CD14-positive monocyte (primary cell): ENCODE data around the gene ARHGAP40. TPM values are rescaled to one million over a fixed set of nuclear protein-coding genes. Genes with fewer than 3 reads are reported as not detected.

Experiments used
- DNase-seq, 3 donors: peaks; one replicate each; pipeline ENCODE4 v3.0.0-alpha.2; 2011 to 2022
- H2AFZ ChIP-seq: 2 replicates; pipeline ENCODE4 v1.6.0; 2012; ENCODE audit warnings: mild to moderate bottlenecking, low read depth, low read length, inconsistent platforms; ENCODE audit not compliant: insufficient read depth, poor library complexity, severe bottlenecking
- H3K27ac ChIP-seq, 2 donors: 1 replicate in 1 of 2; 2 replicates in 1 of 2; pipeline ENCODE4 v1.5.1; 2012 to 2013; ENCODE audit warnings: low read length in 2 of 2, control low read depth in 1 of 2, inconsistent platforms in 1 of 2, low read depth in 1 of 2, mild to moderate bottlenecking in 1 of 2
- H3K27me3 ChIP-seq, 2 donors: one replicate each; pipeline versions ENCODE4 v1.6.0 to v1.6.1; 2011 to 2013; ENCODE audit warnings: low read length in 2 of 2; ENCODE audit not compliant: control insufficient read depth in 2 of 2, insufficient read depth in 2 of 2
- H3K36me3 ChIP-seq, 2 donors: replicated peaks in 1 of 2; 1 replicate in 1 of 2; 2 replicates in 1 of 2; pipeline versions ENCODE4 v1.5.1 to v1.6.1; 2012 to 2013; ENCODE audit warnings: low read length in 2 of 2, control low read depth in 1 of 2, inconsistent platforms in 1 of 2, mild to moderate bottlenecking in 1 of 2; ENCODE audit not compliant: insufficient read depth in 2 of 2, control insufficient read depth in 1 of 2
- H3K4me1 ChIP-seq, 2 donors: 1 replicate in 1 of 2; 2 replicates in 1 of 2; pipeline versions ENCODE4 v1.5.1 to v1.6.1; 2012 to 2013; ENCODE audit warnings: low read length in 2 of 2, control low read depth in 1 of 2, inconsistent platforms in 1 of 2, mild to moderate bottlenecking in 1 of 2, moderate library complexity in 1 of 2; ENCODE audit not compliant: insufficient read depth in 2 of 2, control insufficient read depth in 1 of 2
- H3K4me2 ChIP-seq: replicated peaks from 2 replicates; pipeline ENCODE3; 2012; ENCODE audit warnings: low read length, moderate library complexity, mild to moderate bottlenecking; ENCODE audit not compliant: poor library complexity, severe bottlenecking; ENCODE audit errors: extremely low read depth
- H3K4me3 ChIP-seq, 3 experiments: fragments of 200-600 bp in 1 of 3; sonication (generic) in 1 of 3; replicated peaks in 1 of 3; 1 replicate in 2 of 3; 2 replicates in 1 of 3; pipeline ENCODE4 v1.5.1; 2011 to 2013; ENCODE audit warnings: low read length in 3 of 3, mild to moderate bottlenecking in 3 of 3, control low read depth in 2 of 3, low read depth in 2 of 3, inconsistent platforms in 1 of 3, moderate library complexity in 1 of 3
- H3K79me2 ChIP-seq: 2 replicates; pipeline ENCODE4 v1.6.0; 2012; ENCODE audit warnings: mild to moderate bottlenecking, control low read depth, inconsistent platforms, low read length, moderate library complexity; ENCODE audit not compliant: insufficient read depth
- H3K9ac ChIP-seq: 2 replicates; pipeline ENCODE4 v1.6.0; 2017; ENCODE audit warnings: low read length, mild to moderate bottlenecking; ENCODE audit not compliant: insufficient read depth, poor library complexity, severe bottlenecking
- H3K9me3 ChIP-seq, 2 donors: replicated peaks in 1 of 2; 1 replicate in 1 of 2; 2 replicates in 1 of 2; pipeline versions ENCODE4 v1.5.1 to v1.6.1; 2012 to 2013; ENCODE audit warnings: low read length in 2 of 2, control low read depth in 1 of 2; ENCODE audit not compliant: control insufficient read depth in 1 of 2, insufficient read depth in 1 of 2
- H4K20me1 ChIP-seq: 2 replicates; pipeline ENCODE4 v1.6.0; 2012; ENCODE audit warnings: mild to moderate bottlenecking, low read length, control low read depth, moderate library complexity; ENCODE audit not compliant: insufficient read depth
- H3K27ac Mint-ChIP-seq, 7 donors: one replicate each; pipeline ENCODE4 v1.8.0; 2020; ENCODE audit warnings: mild to moderate bottlenecking in 7 of 7, mixed read lengths in 7 of 7, moderate library complexity in 6 of 7, inconsistent platforms in 2 of 7
- H3K27me3 Mint-ChIP-seq, 3 donors: one replicate each; pipeline ENCODE4 v1.8.0; 2021 to 2022; ENCODE audit warnings: low read depth in 3 of 3, mild to moderate bottlenecking in 3 of 3, mixed read lengths in 3 of 3, moderate library complexity in 3 of 3, inconsistent platforms in 1 of 3
- H3K36me3 Mint-ChIP-seq, 2 donors: one replicate each; pipeline ENCODE4 v1.8.0; 2020; ENCODE audit warnings: mixed read lengths in 2 of 2, inconsistent platforms in 1 of 2, mild to moderate bottlenecking in 1 of 2
- H3K4me1 Mint-ChIP-seq: one replicate; pipeline ENCODE4 v1.8.0; 2020; ENCODE audit warnings: mild to moderate bottlenecking, mixed read lengths
- H3K4me3 Mint-ChIP-seq, 2 donors: one replicate each; pipeline ENCODE4 v1.8.0; 2020; ENCODE audit warnings: mild to moderate bottlenecking in 2 of 2, mixed read lengths in 2 of 2, moderate library complexity in 1 of 2
- H3K9me3 Mint-ChIP-seq, 7 donors: one replicate each; pipeline ENCODE4 v1.8.0; 2020 to 2022; ENCODE audit warnings: mixed read lengths in 7 of 7, mild to moderate bottlenecking in 6 of 7, moderate library complexity in 6 of 7, inconsistent platforms in 2 of 7
- CTCF ChIP-seq: fragments of 200-600 bp; IDR thresholded peaks from one replicate; pipeline ENCODE4 v1.8.0; 2022; ENCODE audit warnings: antibody characterized with exemption, mild to moderate bottlenecking
- WGBS: methylation state at CpG from one replicate; pipeline ENCODE4 v1.1.5; 2013; ENCODE audit warnings: missing lambda C conversion rate; ENCODE audit not compliant: insufficient coverage; 5-methylcytosine and 5-hydroxymethylcytosine counted together
- intact Hi-C, 2 donors: fragments of 100-400 bp; cut with micrococcal nuclease; formaldehyde crosslinking; loops; one replicate each; pipeline versions ENCODE4 v1.15.0 to v1.15.1; 2023
- polyA plus RNA-seq, 3 donors: library from polyadenylated mRNA; depleted of rRNA in 1 of 3; unstranded in 2 of 3; stranded (reverse) in 1 of 3; fragments of 300-500 nt in 2 of 3; fragments of >200 nt in 1 of 3; fragmentation: Illumina TruSeq in 2 of 3; gene quantifications; 1 replicate in 2 of 3; 2 replicates in 1 of 3; pipeline ENCODE4 v1.2.3, GENCODE V29; 2012 to 2021

ARHGAP40 gene
- polyA plus RNA-seq, 3 donors: not detected

DNA sequence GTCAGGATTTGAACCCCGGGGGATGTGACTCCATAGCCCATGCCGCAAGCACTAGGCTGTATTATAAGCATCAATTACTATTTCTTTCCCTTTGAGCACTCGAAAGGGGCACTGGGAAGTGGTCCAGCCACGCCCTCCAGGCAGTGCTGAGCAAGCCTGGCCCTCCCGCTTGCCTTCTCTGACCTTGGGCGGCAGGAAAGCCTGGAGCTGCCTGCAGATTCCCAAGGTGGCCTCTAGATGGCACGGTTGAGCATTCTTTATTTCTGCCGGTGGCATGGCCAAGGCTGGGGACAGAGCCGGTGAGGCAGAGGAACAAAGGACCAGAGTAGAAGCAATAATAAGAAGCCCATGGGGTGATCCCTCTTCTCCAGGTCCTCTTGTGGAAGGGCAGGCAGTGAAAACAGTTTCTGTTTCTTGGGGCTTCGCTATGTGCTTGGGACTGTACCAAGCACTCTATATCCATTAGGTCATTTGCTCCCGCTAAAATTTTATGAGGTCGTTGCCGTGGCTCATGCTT is 32.0 kb downstream of the ARHGAP40 start:
- H3K4me3 ChIP-seq: no peak overlapping the region
- no peaks in the 10 kb centered on the region for H3K4me1 ChIP-seq
- no peak overlapping the region for H3K9ac ChIP-seq
- Mint-ChIP-seq H3K9me3 (peaks cover 0 to 7% (median 0%) of the 10 kb centered on the region in 7 donors), H3K4me3 (no peak overlapping the region), H3K36me3 (no peaks in the 10 kb centered on the region), H3K4me1 (peaks cover 5% of the 10 kb centered on the region), H3K27me3 (peaks cover 14 to 19% (median 15%) of the 10 kb centered on the region in 3 donors), H3K27ac (no peak overlapping the region)
- no peaks in the 10 kb centered on the region for H3K79me2 ChIP-seq
- H3K9me3 ChIP-seq: peaks cover 0 to 2% of the 10 kb centered on the region in 2 donors
- H2AFZ ChIP-seq: no peak overlapping the region
- no peak overlapping the region for H3K27ac ChIP-seq
- no peak overlapping the region for H3K4me2 ChIP-seq
- TF ChIP-seq CTCF: peak; percentile 90
- H3K36me3 ChIP-seq: no peaks in the 10 kb centered on the region
- DNase-seq: peak; percentile 24 to 50 (median 48)
- 18% methylated on average over 9 of the region's 13 CpGs for WGBS
- intact Hi-C loops: no loop called here
- no peaks in the 10 kb centered on the region for H4K20me1 ChIP-seq
- H3K27me3 ChIP-seq: no peaks in the 10 kb centered on the region

DNA sequence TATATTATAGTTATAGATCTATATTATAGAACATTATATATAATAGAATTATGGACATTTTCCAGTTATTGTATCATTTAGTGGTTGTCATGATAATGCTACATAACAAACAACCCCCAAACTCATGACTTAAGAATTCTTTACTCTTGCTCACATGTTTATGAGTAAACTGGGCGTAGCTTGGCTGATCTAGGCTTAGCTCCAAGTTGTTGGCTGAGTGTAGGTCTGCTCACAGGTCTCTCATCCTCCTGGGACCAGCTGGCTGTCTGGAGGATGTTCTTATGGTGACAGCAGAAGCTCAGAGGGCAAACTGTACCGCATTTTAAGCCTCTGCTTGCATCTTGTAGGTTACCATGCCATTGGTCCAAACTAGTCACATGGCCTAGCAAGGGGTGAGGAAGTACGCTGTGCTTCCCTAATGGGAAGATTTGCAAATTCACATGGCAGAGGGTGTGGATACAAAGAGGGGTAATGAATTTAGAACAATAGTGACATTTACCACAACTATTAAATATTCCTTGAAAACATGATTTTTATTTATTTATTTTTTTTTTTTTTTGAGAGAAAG is 34.2 kb downstream of the ARHGAP40 start:
- H3K9ac ChIP-seq: no peak overlapping the region
- peak overlapping the region in 1 of 2 donors; percentile 42 for H3K4me3 Mint-ChIP-seq
- peak; percentile 21 to 44 (median 24) for DNase-seq
- no peak overlapping the region for H3K4me3 ChIP-seq
- H3K36me3 Mint-ChIP-seq: no peaks in the 10 kb centered on the region
- H3K27me3 ChIP-seq: no peaks in the 10 kb centered on the region
- H2AFZ ChIP-seq: no peak overlapping the region
- peaks cover 0 to 6% of the 10 kb centered on the region in 2 donors for H3K4me1 ChIP-seq
- intact Hi-C loops: no loop called here
- WGBS: 60% methylated on average over 2 of the region's 3 CpGs
- peaks cover 0 to 7% (median 0%) of the 10 kb centered on the region in 7 donors for H3K9me3 Mint-ChIP-seq
- peaks cover 11 to 19% (median 15%) of the 10 kb centered on the region in 3 donors for H3K27me3 Mint-ChIP-seq
- peak overlapping the region in 1 of 7 donors; percentile 54 for H3K27ac Mint-ChIP-seq
- H3K4me1 Mint-ChIP-seq: peaks cover 12% of the 10 kb centered on the region
- no peaks in the 10 kb centered on the region for H3K79me2 ChIP-seq
- no peaks in the 10 kb centered on the region for H3K36me3 ChIP-seq
- H4K20me1 ChIP-seq: no peaks in the 10 kb centered on the region
- H3K9me3 ChIP-seq: peaks cover 0 to 2% of the 10 kb centered on the region in 2 donors
- no peak overlapping the region for H3K4me2 ChIP-seq
- no peak overlapping the region for H3K27ac ChIP-seq
- no peak for TF ChIP-seq CTCF
